Smooth muscle cell (in vitro differentiated cells): ENCODE results near the gene PBX4. TPM values are rescaled to one million over a fixed set of nuclear protein-coding genes. Genes with fewer than 3 reads are reported as not detected.

Experiments used
- DNase-seq: peaks from one replicate; lab custom pipeline; 2025; ENCODE audit not compliant: unreplicated experiment; lab: John Stamatoyannopoulos, UW
- H2AFZ ChIP-seq: fragments of 200-600 bp; sonication (generic); 2 replicates; pipeline ENCODE4 v1.6.0; 2016; ENCODE audit warnings: antibody characterized with exemption, low read depth, mild to moderate bottlenecking
- H3F3A ChIP-seq: fragments of 200-600 bp; sonication (generic); 2 replicates; pipeline ENCODE4 v1.6.0; 2017; ENCODE audit warnings: antibody characterized with exemption, low read depth
- H3K27ac ChIP-seq: fragments of 200-600 bp; sonication (generic); 2 replicates; pipeline ENCODE4 v1.5.1; 2016; ENCODE audit warnings: low read depth, mild to moderate bottlenecking
- H3K27me3 ChIP-seq: fragments of 200-600 bp; sonication (generic); 2 replicates; pipeline ENCODE4 v1.6.1; 2016; ENCODE audit warnings: low read depth, mild to moderate bottlenecking
- H3K36me3 ChIP-seq: fragments of 200-600 bp; sonication (generic); 2 replicates; pipeline ENCODE4 v1.5.1; 2016; ENCODE audit warnings: low read depth
- H3K4me1 ChIP-seq: fragments of 200-600 bp; sonication (generic); 2 replicates; pipeline ENCODE4 v1.5.1; 2016; ENCODE audit warnings: low read depth
- H3K4me2 ChIP-seq: fragments of 200-600 bp; sonication (generic); 2 replicates; pipeline ENCODE4 v1.6.0; 2016; ENCODE audit warnings: mild to moderate bottlenecking
- H3K4me3 ChIP-seq: fragments of 200-600 bp; sonication (generic); 2 replicates; pipeline ENCODE4 v1.5.1; 2016; ENCODE audit warnings: mild to moderate bottlenecking
- H3K79me2 ChIP-seq: fragments of 200-600 bp; sonication (generic); 2 replicates; pipeline ENCODE4 v1.6.0; 2016; ENCODE audit warnings: low read depth, mild to moderate bottlenecking
- H3K9ac ChIP-seq: fragments of 200-600 bp; sonication (generic); 2 replicates; pipeline ENCODE4 v1.6.0; 2016; ENCODE audit warnings: low read depth
- H3K9me3 ChIP-seq: fragments of 200-600 bp; sonication (generic); replicated peaks from 2 replicates; pipeline ENCODE4 v1.5.1; 2016; ENCODE audit warnings: low read depth
- H4K20me1 ChIP-seq: fragments of 200-600 bp; sonication (generic); 2 replicates; pipeline ENCODE4 v1.6.0; 2016; ENCODE audit warnings: low read depth
- WGBS: methylation state at CpG from one replicate; pipeline ENCODE4 v1.1.7; 2016; ENCODE audit warnings: low lambda C conversion rate; 5-methylcytosine and 5-hydroxymethylcytosine counted together
- polyA plus RNA-seq: library from polyadenylated mRNA; unstranded; fragments of >200 nt; fragmentation: Nextera tagmentation; extraction: Ambion mirVana; gene quantifications from 2 replicates; pipeline ENCODE4 v1.2.1, GENCODE V29; 2016
- total RNA-seq: library from RNA; depleted of rRNA; stranded (reverse); fragments of >200 nt; gene quantifications from 2 replicates; pipeline ENCODE4 v1.2.3, GENCODE V29; 2014
- TF ChIP-seq, protein P1 (sequence below): fragments of 200-600 bp; sonication (generic); IDR thresholded peaks from 2 replicates; pipeline ENCODE4 v1.5.1; 2017; ENCODE audit warnings: borderline replicate concordance, mild to moderate bottlenecking, antibody characterized with exemption; ENCODE audit not compliant: insufficient read depth, poor library complexity, severe bottlenecking

The PBX4 gene
- total and polyA plus RNA-seq, 2 experiments from 2014 or later = 1.7 to 2.5 TPM

DNA sequence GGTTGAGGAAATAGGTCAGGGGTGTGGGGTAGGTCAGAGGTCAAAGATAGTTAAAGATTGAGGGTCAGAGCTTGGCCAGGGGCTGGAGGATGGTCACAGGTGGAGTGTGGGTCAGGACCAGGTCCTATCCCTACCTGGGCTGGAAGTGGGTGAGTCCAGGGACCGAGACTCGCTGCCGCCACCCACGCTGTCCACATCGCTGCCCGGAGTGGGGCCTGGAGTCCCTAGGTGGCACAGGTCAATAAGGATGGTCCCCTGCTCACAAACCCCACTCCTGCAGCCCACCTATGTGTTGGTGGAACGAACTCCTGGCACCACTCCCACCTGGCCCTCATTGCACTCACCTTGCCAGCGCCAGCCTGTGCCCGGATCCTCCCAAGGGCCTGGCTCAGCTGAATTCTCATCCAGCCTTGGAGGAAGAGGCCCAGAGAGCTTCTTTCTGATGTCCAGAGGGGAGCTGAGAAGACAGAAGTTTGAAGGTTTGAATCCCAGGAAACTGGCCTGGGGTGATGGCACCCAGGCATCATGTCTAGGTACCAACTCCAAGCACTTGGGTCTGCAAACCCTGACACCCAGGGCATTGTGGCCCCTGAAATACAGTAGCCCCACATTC is 18.2 kb upstream of the PBX4 start:
- no peaks in the 10 kb centered on the region for H4K20me1 ChIP-seq
- H3K4me1 ChIP-seq = no peaks in the 10 kb centered on the region
- no peak for DNase-seq
- no peak overlapping the region for H2AFZ ChIP-seq
- H3K79me2 ChIP-seq = no peaks in the 10 kb centered on the region
- no peak overlapping the region for H3K4me3 ChIP-seq
- no peaks in the 10 kb centered on the region for H3K9me3 ChIP-seq
- no peaks in the 10 kb centered on the region for H3K27me3 ChIP-seq
- TF ChIP-seq, protein P1, sequence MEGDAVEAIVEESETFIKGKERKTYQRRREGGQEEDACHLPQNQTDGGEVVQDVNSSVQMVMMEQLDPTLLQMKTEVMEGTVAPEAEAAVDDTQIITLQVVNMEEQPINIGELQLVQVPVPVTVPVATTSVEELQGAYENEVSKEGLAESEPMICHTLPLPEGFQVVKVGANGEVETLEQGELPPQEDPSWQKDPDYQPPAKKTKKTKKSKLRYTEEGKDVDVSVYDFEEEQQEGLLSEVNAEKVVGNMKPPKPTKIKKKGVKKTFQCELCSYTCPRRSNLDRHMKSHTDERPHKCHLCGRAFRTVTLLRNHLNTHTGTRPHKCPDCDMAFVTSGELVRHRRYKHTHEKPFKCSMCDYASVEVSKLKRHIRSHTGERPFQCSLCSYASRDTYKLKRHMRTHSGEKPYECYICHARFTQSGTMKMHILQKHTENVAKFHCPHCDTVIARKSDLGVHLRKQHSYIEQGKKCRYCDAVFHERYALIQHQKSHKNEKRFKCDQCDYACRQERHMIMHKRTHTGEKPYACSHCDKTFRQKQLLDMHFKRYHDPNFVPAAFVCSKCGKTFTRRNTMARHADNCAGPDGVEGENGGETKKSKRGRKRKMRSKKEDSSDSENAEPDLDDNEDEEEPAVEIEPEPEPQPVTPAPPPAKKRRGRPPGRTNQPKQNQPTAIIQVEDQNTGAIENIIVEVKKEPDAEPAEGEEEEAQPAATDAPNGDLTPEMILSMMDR = no peak
- H3K4me2 ChIP-seq = no peak overlapping the region
- H3F3A ChIP-seq = no peaks in the 10 kb centered on the region
- H3K27ac ChIP-seq = no peak overlapping the region
- no peaks in the 10 kb centered on the region for H3K36me3 ChIP-seq
- WGBS = 97% methylated on average over 9 of the region's 9 CpGs
- no peak overlapping the region for H3K9ac ChIP-seq

- H3K4me3 ChIP-seq = no peak overlapping the region
- WGBS = 99% methylated on average over 14 of the region's 14 CpGs
- no peaks in the 10 kb centered on the region for H3K9me3 ChIP-seq
- H3K4me1 ChIP-seq = no peaks in the 10 kb centered on the region
- no peak overlapping the region for H3K9ac ChIP-seq
- H3K27me3 ChIP-seq = no peaks in the 10 kb centered on the region
- no peaks in the 10 kb centered on the region for H3K36me3 ChIP-seq
- H4K20me1 ChIP-seq = no peaks in the 10 kb centered on the region
- no peak overlapping the region for H2AFZ ChIP-seq
- TF ChIP-seq, protein P1 = no peak
- no peak overlapping the region for H3K4me2 ChIP-seq
- no peaks in the 10 kb centered on the region for H3F3A ChIP-seq
- DNase-seq = no peak
- no peak overlapping the region for H3K27ac ChIP-seq
- no peaks in the 10 kb centered on the region for H3K79me2 ChIP-seq
Observed at GRCh38 chr19:19635313-19635702, 16.8 kb upstream of the PBX4 start.

- TF ChIP-seq, protein P1 = no peak
- no peaks in the 10 kb centered on the region for H3K9me3 ChIP-seq
- WGBS = 99% methylated on average over 31 of the region's 36 CpGs
- H4K20me1 ChIP-seq = no peaks in the 10 kb centered on the region
- H3K9ac ChIP-seq = no peak overlapping the region
- H2AFZ ChIP-seq = no peak overlapping the region
- H3K4me2 ChIP-seq = no peak overlapping the region
- no peaks in the 10 kb centered on the region for H3F3A ChIP-seq
- H3K4me3 ChIP-seq = no peak overlapping the region
- no peaks in the 10 kb centered on the region for H3K4me1 ChIP-seq
- H3K79me2 ChIP-seq = no peaks in the 10 kb centered on the region
- no peaks in the 10 kb centered on the region for H3K27me3 ChIP-seq
- H3K27ac ChIP-seq = no peak overlapping the region
- no peak for DNase-seq
- H3K36me3 ChIP-seq = no peaks in the 10 kb centered on the region
Observed at GRCh38 chr19:19634516-19635312, 16.2 kb upstream of the PBX4 start.
